NCI-H82 treated with DMSO at 0.1 percent for 48 hours (cell line): Measurements from ENCODE around the gene EPHB3.
"Not testable (repeated sequence)": the region's sequence is repeated elsewhere in the genome, so short reads cannot be mapped to it uniquely, and the experiment has no call there.

Experiments
- DNase-seq: peaks from one replicate; lab custom pipeline; 2025; ENCODE audit not compliant: unreplicated experiment; lab: John Stamatoyannopoulos, UW

The EPHB3 gene

DNA sequence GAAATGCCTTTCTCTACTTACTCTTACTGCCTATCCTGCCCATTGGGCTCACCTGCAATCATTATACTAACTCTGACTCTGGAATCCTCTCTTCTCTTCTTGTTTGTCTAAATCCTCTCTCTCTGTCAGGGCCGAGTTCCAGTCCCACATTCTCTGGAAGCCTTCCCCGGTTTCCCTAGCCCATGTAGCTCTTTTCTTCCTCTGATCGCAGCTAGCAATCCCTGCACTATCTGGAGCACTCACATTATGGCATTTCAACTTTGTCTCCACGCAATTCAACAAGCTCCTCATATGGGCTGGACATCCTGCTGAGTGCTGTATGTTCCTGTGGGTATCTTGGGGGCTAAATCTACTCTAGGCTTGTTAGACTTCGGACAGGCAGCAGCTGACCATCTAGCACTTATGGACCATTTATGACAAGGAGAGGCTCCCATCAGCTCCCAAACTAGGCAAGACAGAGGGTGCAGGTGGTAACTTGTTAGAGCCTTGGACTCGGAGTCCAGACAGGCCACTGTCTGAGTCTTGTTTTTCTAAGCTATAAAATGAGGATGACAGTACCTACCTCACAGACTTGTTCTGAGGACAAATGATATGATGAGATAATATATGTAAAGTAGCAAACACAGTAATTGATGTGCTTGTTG lies 58.3 kb downstream of the EPHB3 start:
- no peak for DNase-seq

DNA sequence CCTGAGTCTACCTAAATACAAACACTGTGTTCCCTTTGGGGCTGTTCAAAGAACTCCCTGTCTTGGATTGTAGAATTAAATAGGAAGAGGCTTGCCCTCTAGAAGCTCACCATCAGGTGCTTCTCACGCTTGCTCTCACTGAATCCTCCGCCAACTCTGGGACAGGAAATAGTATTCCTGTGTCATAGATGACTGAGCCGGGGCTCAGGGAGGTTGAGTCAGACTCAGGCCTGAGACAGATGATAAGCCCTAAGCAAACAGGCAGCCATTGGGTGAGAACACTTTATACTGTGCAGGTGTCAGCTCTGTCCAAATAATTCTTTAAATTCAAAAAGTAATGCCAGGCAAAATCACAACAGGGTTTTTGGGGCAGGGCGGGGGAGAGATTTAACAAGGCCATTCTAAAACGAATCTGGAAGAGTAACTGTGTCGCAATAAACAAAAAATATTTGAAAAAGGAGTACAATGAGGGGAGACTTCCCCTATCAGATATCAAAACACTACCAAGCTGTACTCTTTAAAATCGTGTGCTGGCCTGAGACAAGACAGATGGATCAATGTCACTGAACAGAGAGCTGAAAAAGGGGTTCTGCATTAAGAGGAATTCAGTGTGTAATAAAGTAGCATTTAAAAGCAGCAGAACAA lies 59.0 kb downstream of the EPHB3 start:
- DNase-seq: no peak

DNA sequence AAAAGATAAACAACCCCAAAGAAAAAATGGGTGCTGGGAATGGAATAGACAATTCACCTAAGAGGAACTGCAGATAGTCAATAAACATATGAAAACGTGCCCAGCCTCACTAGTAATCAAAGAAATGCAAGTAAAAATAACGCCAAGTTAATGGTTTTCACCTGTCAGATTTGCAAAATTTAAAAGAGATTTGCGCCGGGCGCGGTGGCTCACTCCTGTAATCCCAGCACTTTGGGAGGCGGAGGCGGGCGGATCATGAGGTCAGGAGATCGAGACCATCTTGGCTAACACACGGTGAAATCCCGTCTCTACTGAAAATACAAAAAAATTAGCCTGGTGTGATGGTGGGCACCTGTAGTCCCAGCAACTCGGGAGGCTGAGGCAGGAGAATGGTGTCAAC lies 60.6 kb downstream of the EPHB3 start:
- not testable (repeated sequence) for DNase-seq

DNA sequence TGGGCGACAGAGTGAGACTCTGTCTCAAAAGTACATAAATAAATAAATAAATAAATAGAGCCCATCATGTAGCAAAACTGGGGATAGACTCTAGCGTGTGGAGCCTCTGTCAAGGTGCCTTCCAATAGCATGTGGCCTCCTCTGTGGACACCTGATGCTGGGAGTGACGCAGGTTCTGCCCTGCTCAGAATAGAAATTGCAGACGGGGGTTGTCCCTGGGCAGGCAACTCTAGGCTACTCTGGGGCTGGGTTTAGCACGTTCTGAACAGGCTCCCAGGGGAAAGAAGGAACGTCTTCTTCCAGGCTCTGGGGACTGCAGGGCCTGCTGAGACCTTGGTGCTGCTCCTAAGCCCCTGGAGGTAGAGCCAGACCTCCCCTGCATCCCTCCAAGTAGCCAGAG lies 65.3 kb downstream of the EPHB3 start:
- DNase-seq: no peak

DNA sequence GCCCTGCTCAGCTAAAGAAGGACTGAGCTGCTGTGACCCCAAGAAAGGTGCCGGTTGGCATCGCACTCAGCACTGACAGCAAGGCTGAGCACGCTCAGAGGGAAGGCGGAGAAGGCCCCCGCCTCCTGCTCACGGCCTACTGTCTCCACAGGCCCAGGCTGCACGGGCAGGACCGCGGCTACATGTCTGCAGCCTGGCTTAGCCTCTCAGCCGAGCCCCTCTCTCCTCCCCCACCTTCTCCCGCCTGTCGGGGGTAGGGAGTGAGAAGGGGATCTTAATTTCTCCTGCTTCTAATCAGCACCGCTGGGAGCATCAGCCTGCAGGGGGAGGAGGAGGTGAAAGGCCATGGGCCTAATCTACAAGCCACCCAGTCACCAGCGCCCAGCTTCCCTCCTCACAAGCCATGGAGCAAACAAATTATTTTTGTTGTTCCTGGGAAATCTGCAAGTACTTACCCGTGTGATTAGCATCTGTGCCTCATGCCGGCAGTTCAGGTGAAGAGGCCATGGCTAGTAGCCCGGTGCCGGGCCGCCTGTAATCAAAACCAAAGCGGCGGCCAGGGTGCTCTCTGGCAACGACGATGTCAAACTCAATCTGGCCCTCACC lies 68.1 kb downstream of the EPHB3 start:
- DNase-seq: peak; percentile 81

DNA sequence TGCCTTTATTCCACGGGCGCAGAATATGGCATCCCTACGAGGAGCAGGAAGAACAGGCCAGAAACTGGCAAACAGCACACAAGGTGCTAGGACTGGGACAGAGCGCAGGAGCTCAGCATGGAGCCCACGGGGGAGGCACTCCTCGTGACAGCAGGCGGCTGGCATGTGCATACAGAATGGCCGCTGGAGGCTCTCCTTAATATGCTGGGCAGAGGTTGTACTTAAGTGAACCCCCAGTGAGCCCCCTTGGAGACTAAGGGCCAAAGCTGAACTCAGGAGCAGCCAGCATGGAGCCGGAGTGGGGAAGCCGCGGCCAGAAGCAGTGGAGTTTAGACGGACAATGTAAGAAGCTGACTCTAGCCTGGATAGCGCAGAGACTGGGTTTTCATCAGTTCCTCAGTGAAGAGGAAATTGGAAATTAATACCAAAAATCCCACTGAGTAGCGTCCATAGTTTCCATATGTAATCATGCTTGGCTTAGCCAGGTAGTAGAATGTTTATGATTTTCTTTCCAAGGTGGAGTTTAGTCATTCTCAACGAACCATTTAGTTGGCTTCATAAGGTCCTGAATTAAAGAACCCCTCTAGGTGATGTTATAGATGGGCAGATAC lies 69.4 kb downstream of the EPHB3 start:
- no peak for DNase-seq

DNA sequence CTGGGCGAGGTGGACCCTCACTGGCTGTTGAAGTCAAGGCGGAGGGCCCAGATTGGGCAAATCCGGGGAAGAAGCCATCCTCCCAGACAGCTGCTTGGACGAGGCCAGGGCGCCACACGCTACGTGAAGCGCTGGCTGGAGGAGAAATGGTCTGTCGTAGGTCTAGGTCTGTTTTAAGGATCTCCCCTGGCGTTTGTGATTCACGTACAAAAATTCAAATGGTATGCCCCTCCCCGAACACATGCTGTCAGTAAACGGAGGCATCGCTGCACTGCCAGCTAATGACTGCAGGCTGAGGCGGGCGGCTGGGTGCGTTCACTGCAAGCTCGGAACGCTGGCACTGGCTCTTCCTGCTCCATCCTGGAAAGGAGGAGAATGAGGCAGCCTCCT lies 69.9 kb downstream of the EPHB3 start:
- DNase-seq: no peak
